Tibial artery (tissue), 4 donors: ENCODE measurements around the gene TEKTIP1.
"Not testable (repeated sequence)": the region's sequence is repeated elsewhere in the genome, so short reads cannot be mapped to it uniquely, and the experiment has no call there.

Experiments used
- DNase-seq, 2 donors: peaks; one replicate each; pipeline ENCODE4 v3.0.0-alpha.2; 2019
- H3K27ac ChIP-seq, 2 donors: fragments of 200-600 bp; sonication (generic) in 1 of 2; 1 replicate in 1 of 2; 2 replicates in 1 of 2; pipeline ENCODE4 v1.5.1; 2018 to 2019; ENCODE audit warnings: mild to moderate bottlenecking in 1 of 2
- H3K27me3 ChIP-seq, 2 donors: fragments of 200-600 bp; sonication (generic) in 1 of 2; one replicate each; pipeline versions ENCODE4 v1.5.1 to v1.6.0; 2016 to 2019
- H3K36me3 ChIP-seq, 3 donors: fragments of 200-600 bp; sonication (generic) in 2 of 3; one replicate each; pipeline ENCODE4 v1.5.1; 2016 to 2019; ENCODE audit warnings: mild to moderate bottlenecking in 2 of 3
- H3K4me1 ChIP-seq, 4 donors: fragments of 200-600 bp; sonication (generic) in 2 of 4; 1 replicate in 3 of 4; 2 replicates in 1 of 4; pipeline ENCODE4 v1.5.1; 2016 to 2019
- H3K4me3 ChIP-seq, 2 donors: fragments of 200-600 bp; sonication (generic) in 1 of 2; 1 replicate in 1 of 2; 2 replicates in 1 of 2; pipeline ENCODE4 v1.5.1; 2018 to 2019; ENCODE audit warnings: mild to moderate bottlenecking in 2 of 2
- H3K9me3 ChIP-seq, 3 donors: fragments of 200-600 bp; sonication (generic) in 1 of 3; one replicate each; pipeline ENCODE4 v1.5.1; 2016 to 2019
- intact Hi-C: fragments of 100-400 bp; cut with DNase I; formaldehyde crosslinking; loops from one replicate; pipeline ENCODE4 v1.15.0; 2023; ENCODE audit warnings: low total_unique reads
- TF ChIP-seq, protein P1 (sequence below), 2 experiments: fragments of 200-600 bp in 1 of 2; fragments of 450-650 bp in 1 of 2; IDR thresholded peaks; one replicate each; pipeline ENCODE4 v1.5.1; 2017 to 2019; ENCODE audit warnings: antibody characterized with exemption in 2 of 2, mild to moderate bottlenecking in 1 of 2, moderate library complexity in 1 of 2

TEKTIP1 gene

DNA sequence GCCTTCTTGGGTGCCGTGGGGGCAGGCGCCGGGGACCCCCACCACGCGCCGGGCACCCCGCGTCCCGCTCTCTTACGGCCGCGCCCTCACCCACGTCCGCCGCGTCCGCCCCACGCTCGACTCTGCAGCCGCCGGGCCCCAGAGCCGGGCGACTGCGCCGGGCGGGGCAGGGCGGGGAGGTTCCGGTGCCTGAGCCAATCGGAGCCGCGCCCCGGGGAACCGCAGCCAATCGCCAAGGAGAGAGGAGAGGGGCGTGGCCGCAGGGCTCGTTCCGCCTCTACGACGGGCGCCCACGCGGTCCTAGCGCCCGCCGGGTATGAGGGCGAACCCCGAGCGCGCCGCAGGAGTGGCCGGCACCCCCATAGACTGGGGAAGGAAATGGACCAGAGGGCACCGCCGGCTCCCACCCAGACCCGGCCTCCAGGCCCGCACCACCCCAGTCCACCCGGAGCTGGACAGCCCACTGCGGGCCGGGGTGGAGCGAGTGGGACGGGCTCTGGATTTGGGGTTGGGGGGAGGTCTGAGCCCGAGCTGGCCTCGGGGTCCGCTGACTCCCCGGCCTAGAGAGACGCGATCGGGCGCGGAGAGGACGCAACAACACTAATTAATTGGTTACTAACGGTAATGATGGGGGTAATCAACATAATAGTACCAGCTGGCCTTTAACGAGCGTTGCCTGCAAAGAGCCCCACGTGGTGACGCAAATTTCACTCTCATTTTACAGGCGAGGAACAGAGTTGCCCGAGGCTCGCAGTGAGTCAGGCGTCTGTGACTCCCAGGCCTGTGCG, 18.7 kb downstream of the TEKTIP1 start, which contains the start of gene MFSD12:
TSS of gene MFSD12 (minus strand) at position 126 of the 788 bp plus-strand sequence. CDS start 183 bp downstream, outside the sequence.
- H3K36me3 ChIP-seq: no peaks in the 10 kb centered on the region
- intact Hi-C loops: no loop called here
- TF ChIP-seq, protein P1, sequence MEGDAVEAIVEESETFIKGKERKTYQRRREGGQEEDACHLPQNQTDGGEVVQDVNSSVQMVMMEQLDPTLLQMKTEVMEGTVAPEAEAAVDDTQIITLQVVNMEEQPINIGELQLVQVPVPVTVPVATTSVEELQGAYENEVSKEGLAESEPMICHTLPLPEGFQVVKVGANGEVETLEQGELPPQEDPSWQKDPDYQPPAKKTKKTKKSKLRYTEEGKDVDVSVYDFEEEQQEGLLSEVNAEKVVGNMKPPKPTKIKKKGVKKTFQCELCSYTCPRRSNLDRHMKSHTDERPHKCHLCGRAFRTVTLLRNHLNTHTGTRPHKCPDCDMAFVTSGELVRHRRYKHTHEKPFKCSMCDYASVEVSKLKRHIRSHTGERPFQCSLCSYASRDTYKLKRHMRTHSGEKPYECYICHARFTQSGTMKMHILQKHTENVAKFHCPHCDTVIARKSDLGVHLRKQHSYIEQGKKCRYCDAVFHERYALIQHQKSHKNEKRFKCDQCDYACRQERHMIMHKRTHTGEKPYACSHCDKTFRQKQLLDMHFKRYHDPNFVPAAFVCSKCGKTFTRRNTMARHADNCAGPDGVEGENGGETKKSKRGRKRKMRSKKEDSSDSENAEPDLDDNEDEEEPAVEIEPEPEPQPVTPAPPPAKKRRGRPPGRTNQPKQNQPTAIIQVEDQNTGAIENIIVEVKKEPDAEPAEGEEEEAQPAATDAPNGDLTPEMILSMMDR (IDR thresholded peaks at IDR 0.05): no peak
- peaks cover 0 to 22% (median 19%) of the 10 kb centered on the region in 4 donors for H3K4me1 ChIP-seq
- H3K27ac ChIP-seq: peak within 1 kb of the TSS; percentile 79 to 82
- H3K27me3 ChIP-seq: no peaks in the 10 kb centered on the region
- H3K9me3 ChIP-seq: no peaks in the 10 kb centered on the region
- peak; percentile 92 to 97 for DNase-seq
- peak within 1 kb of the TSS; percentile 74 to 95 for H3K4me3 ChIP-seq

GRCh38 chr19:3563709-3564524, 24.9 kb downstream of the TEKTIP1 start:
- no peaks in the 10 kb centered on the region for H3K4me1 ChIP-seq
- no peak overlapping the region for H3K4me3 ChIP-seq
- DNase-seq: no peak
- intact Hi-C loops: no loop called here
- TF ChIP-seq, protein P1 (IDR thresholded peaks at IDR 0.05): no peak
- H3K27ac ChIP-seq: no peak overlapping the region
- no peaks in the 10 kb centered on the region for H3K27me3 ChIP-seq
- H3K36me3 ChIP-seq: no peaks in the 10 kb centered on the region
- no peaks in the 10 kb centered on the region for H3K9me3 ChIP-seq

DNA sequence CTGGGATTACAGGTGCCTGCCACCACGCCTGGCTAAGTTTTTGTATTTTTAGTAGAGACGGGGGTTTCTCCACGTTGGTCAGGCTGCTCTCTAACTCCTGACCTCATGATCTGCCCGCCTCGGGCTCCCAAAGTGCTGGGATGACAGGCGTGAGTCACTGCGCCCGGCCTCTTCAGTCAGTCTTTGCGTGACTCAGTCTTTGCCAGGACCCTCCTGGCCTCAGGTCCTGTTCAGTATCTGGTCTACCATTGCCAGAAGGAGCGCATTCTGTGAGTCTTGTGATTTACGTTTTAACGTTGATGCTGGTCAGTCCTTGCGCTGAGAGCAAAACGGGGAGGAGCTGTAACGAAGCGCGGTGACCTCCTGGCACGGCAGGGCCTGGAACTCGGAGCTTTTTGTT, 26.2 kb downstream of the TEKTIP1 start:
- Histone ChIP-seq H3K4me1 (no peaks in the 10 kb centered on the region), H3K27ac (no peak overlapping the region), H3K27me3 (no peaks in the 10 kb centered on the region), H3K36me3 (no peaks in the 10 kb centered on the region), H3K9me3 (no peaks in the 10 kb centered on the region), H3K4me3 (no peak overlapping the region)
- TF ChIP-seq, protein P1 (IDR thresholded peaks at IDR 0.05): no peak
- no peak for DNase-seq
- intact Hi-C loops: no loop called here

GRCh38 chr19:3570042-3570441, 31.1 kb downstream of the TEKTIP1 start:
- DNase-seq, H3K27me3 ChIP-seq, intact Hi-C loops, H3K9me3 ChIP-seq, H3K4me3 ChIP-seq, H3K36me3 ChIP-seq, H3K27ac ChIP-seq: not testable (repeated sequence)
- peaks cover 5 to 24% (median 17%) of the 10 kb centered on the region in 4 donors for H3K4me1 ChIP-seq

DNA sequence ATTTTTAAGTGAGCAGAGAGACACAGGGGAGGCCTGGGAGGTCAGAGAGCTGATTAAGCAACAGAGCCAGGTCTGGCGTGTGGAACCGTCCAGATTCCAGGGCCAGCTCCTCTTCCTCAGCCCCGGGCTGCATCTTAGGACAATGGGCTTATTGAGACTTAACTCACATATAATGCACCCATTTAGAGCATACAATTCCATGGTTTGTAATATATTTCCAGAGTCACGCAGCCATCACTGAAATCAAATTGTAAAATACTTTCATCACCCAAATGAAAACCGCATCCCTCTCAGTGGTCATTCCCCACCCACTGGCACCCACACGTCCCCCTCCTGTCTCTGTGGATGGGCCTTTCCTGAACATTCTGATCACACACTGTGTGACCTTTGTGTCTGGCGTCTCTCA, 31.6 kb downstream of the TEKTIP1 start:
- no peaks in the 10 kb centered on the region for H3K27me3 ChIP-seq
- intact Hi-C loops: no loop called here
- H3K36me3 ChIP-seq: peaks cover 0 to 9% (median 0%) of the 10 kb centered on the region in 3 donors
- DNase-seq: no peak
- H3K27ac ChIP-seq: no peak overlapping the region
- no peak overlapping the region for H3K4me3 ChIP-seq
- no peaks in the 10 kb centered on the region for H3K9me3 ChIP-seq
- TF ChIP-seq, protein P1 (IDR thresholded peaks at IDR 0.05): no peak
- H3K4me1 ChIP-seq: peaks cover 5 to 25% (median 19%) of the 10 kb centered on the region in 4 donors
